Colonic mucosa (tissue), 4 donors: ENCODE data around the gene ZNF497. TPM values are rescaled to one million over a fixed set of nuclear protein-coding genes. Genes with fewer than 3 reads are reported as not detected.
"Not testable (repeated sequence)": the region's sequence is repeated elsewhere in the genome, so short reads cannot be mapped to it uniquely, and the experiment has no call there.

Source experiments
- DNase-seq: peaks from one replicate; pipeline ENCODE4 v3.0.0-alpha.2; 2020
- H3K27ac ChIP-seq: fragments of 200-600 bp; one replicate; pipeline ENCODE4 v1.8.0; 2021
- H3K27me3 ChIP-seq: fragments of 200-600 bp; one replicate; pipeline ENCODE4 v1.8.0; 2021
- H3K36me3 ChIP-seq: fragments of 200-600 bp; one replicate; pipeline ENCODE4 v1.8.0; 2021
- H3K4me1 ChIP-seq: fragments of 200-600 bp; one replicate; pipeline ENCODE4 v1.8.0; 2021; ENCODE audit warnings: mild to moderate bottlenecking
- H3K4me3 ChIP-seq: fragments of 200-600 bp; one replicate; pipeline ENCODE4 v1.8.0; 2021
- H3K9ac ChIP-seq, 2 donors: one replicate each; pipeline ENCODE4 v1.7.0; 2013; ENCODE audit warnings: control low read depth in 2 of 2, low read depth in 2 of 2, low read length in 2 of 2
- H3K9me3 ChIP-seq: fragments of 200-600 bp; one replicate; pipeline ENCODE4 v1.8.0; 2021
- intact Hi-C: fragments of 100-400 bp; cut with DNase I; formaldehyde crosslinking; loops from one replicate; pipeline ENCODE4 v1.14.1; 2022
- total RNA-seq, 2 donors: library from RNA; stranded (reverse); fragmentation: NEBNext Ultra II Directional in 1 of 2; extraction: Animal tissue kit (Norgen Biotek cat#: 25700) in 1 of 2; gene quantifications; one replicate each; pipeline ENCODE4 v1.2.1, GENCODE V29; 2021
- TF ChIP-seq, protein P1 (sequence below): fragments of 200-600 bp; IDR thresholded peaks from one replicate; pipeline ENCODE4 v1.8.0; 2022; ENCODE audit warnings: antibody characterized with exemption, mild to moderate bottlenecking
- donor health status: healthy.
- donor health status: DM: no; HTN: no; CAD: no.
- donor health status: DM: no; HTN: no; CAD: no.

ZNF497 gene
- total RNA-seq, 2 donors from 2014 or later, result 0.98 to 1.9 TPM

DNA sequence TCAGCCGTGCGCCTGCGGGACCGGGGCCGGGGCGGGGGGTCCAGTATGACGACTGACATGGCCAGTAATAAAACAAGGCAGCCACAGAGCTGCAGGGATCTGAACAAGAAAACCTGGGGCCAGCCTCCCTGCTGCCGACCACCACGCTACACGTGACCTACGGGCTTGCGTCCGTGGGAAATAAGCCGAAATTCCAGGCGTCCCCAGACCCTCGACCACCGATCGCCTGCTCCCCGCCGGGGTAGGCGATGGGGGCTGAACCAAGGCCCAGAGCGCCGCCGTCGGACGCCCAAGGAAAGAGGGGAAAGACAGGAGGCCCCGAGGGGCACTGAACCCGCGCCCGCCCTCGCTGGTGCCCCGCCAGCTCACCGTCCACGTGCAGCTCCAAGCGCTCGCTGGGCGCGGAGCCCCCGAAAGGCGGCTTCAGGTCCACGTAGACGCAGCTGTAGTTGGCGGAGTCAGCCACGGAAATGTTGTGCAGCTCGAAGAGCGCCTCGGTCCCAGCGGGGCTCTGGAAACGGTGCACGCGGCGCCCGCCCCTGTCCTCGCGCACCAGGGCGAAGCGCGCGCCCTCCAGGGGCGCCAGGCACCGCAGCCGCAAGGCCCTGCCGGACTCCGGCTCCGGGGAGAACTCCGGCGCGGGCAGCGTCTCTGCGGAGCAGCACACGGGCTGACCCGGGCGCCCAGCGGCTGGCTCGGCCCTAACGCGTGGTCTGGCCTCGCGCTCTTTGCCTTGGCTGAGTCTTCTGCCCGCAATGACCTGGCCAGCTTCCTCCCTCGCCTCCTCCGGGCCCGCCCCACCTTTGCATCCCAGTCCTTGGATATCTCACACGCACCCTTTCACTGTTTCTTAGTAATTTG lies 12.3 kb downstream of the ZNF497 start:
- intact Hi-C loops, result no loop called here
- peaks cover 14% of the 10 kb centered on the region for H3K27me3 ChIP-seq
- TF ChIP-seq, protein P1, sequence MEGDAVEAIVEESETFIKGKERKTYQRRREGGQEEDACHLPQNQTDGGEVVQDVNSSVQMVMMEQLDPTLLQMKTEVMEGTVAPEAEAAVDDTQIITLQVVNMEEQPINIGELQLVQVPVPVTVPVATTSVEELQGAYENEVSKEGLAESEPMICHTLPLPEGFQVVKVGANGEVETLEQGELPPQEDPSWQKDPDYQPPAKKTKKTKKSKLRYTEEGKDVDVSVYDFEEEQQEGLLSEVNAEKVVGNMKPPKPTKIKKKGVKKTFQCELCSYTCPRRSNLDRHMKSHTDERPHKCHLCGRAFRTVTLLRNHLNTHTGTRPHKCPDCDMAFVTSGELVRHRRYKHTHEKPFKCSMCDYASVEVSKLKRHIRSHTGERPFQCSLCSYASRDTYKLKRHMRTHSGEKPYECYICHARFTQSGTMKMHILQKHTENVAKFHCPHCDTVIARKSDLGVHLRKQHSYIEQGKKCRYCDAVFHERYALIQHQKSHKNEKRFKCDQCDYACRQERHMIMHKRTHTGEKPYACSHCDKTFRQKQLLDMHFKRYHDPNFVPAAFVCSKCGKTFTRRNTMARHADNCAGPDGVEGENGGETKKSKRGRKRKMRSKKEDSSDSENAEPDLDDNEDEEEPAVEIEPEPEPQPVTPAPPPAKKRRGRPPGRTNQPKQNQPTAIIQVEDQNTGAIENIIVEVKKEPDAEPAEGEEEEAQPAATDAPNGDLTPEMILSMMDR, result no peak

DNA sequence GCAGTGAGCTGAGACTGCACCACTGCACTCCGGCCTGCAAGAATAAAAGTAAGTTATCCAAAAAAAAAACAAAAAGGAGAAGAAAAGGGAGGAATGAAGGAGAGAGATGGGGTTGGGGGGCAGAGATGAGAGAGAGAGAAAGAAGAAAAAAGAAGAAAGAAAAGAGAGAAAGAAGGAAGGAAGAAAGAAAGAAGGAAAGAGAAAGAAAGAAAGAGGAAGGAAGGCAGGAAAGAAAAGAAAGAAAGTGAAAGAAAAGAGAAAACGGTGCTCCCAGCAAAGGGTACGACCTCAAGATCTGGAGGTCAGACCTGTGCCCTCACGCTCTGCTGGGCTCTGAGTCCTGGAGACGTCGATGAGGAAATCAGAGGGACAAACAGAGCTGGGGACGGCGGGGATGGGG lies 13.0 kb downstream of the ZNF497 start:
- Histone ChIP-seq H3K4me1 (no peaks in the 10 kb centered on the region), H3K27ac (no peak overlapping the region), H3K4me3 (no peak overlapping the region), H3K9me3 (no peaks in the 10 kb centered on the region), H3K9ac (no peak overlapping the region), H3K36me3 (no peaks in the 10 kb centered on the region), H3K27me3 (peaks cover 14% of the 10 kb centered on the region)
- TF ChIP-seq, protein P1, result no peak
- intact Hi-C loops, result no loop called here
- no peak for DNase-seq

More for the DNA sequence above, 12.3 kb downstream of the ZNF497 start:
- Histone ChIP-seq H3K27ac (no peak overlapping the region), H3K4me3 (no peak overlapping the region), H3K36me3 (no peaks in the 10 kb centered on the region), H3K9me3 (no peaks in the 10 kb centered on the region), H3K9ac (no peak overlapping the region), H3K4me1 (no peaks in the 10 kb centered on the region)
- no peak for DNase-seq

- Histone ChIP-seq H3K27me3 (peaks cover 14% of the 10 kb centered on the region), H3K9ac (peak overlapping the region; percentile 40 to 51), H3K4me3 (peak overlapping the region; percentile 48), H3K27ac (peak overlapping the region; percentile 36)
- H3K9me3 ChIP-seq, H3K36me3 ChIP-seq, H3K4me1 ChIP-seq, DNase-seq, intact Hi-C loops: not testable (repeated sequence)
Measured at GRCh38 chr19:58348080-58348479, 14.5 kb downstream of the ZNF497 start.

- no peaks in the 10 kb centered on the region for H3K9me3 ChIP-seq
- H3K4me1 ChIP-seq, result no peaks in the 10 kb centered on the region
- no peaks in the 10 kb centered on the region for H3K36me3 ChIP-seq
- TF ChIP-seq, protein P1, result no peak
- intact Hi-C loops, result no loop called here
- peak overlapping the region; percentile 48 for H3K4me3 ChIP-seq
- peak overlapping the region; percentile 40 to 66 for H3K9ac ChIP-seq
- DNase-seq, result peak; percentile 37
- peaks cover 14% of the 10 kb centered on the region for H3K27me3 ChIP-seq
- peak overlapping the region; percentile 36 for H3K27ac ChIP-seq
Measured at GRCh38 chr19:58346961-58347929, 15.3 kb downstream of the ZNF497 start.

DNA sequence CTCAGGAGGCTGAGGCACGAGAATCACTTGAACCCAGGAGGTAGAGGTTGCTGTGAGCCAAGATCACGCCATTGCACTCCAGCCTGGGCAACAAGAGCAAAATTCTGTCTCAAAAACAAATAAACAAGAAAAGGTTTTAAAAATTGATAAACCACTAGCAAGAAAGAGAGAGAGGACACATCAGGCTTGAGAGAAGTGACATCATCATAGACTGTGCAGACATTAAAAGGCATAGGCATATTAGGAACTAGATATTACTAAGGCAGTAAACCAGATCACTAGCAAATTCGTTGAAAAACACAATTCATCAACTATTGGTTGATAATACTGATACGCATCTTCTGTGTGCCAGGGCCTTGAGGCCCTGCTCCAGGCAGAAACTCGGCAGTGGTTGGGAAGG lies 17.0 kb downstream of the ZNF497 start:
- Histone ChIP-seq H3K36me3 (no peaks in the 10 kb centered on the region), H3K9ac (no peak overlapping the region), H3K4me1 (no peaks in the 10 kb centered on the region), H3K27me3 (peaks cover 14% of the 10 kb centered on the region), H3K27ac (no peak overlapping the region), H3K4me3 (no peak overlapping the region), H3K9me3 (no peaks in the 10 kb centered on the region)
- TF ChIP-seq, protein P1, result no peak
- DNase-seq, result no peak
- intact Hi-C loops, result no loop called here
